Fibroblast of upper back skin (primary cell): ENCODE results near the gene IPPK.
A peak's percentile ranks its signal among the peaks of the same experiment; 100 is the strongest.
"Not testable (repeated sequence)": the region's sequence is repeated elsewhere in the genome, so short reads cannot be mapped to it uniquely, and the experiment has no call there.

ENCODE experiments used
- DNase-seq: peaks from one replicate; pipeline ENCODE4 v3.0.0-alpha.2; 2013

Gene IPPK

GRCh38 chr9:92635760-92636159 lies 34.2 kb downstream of the IPPK start:
- DNase-seq: no peak

DNA sequence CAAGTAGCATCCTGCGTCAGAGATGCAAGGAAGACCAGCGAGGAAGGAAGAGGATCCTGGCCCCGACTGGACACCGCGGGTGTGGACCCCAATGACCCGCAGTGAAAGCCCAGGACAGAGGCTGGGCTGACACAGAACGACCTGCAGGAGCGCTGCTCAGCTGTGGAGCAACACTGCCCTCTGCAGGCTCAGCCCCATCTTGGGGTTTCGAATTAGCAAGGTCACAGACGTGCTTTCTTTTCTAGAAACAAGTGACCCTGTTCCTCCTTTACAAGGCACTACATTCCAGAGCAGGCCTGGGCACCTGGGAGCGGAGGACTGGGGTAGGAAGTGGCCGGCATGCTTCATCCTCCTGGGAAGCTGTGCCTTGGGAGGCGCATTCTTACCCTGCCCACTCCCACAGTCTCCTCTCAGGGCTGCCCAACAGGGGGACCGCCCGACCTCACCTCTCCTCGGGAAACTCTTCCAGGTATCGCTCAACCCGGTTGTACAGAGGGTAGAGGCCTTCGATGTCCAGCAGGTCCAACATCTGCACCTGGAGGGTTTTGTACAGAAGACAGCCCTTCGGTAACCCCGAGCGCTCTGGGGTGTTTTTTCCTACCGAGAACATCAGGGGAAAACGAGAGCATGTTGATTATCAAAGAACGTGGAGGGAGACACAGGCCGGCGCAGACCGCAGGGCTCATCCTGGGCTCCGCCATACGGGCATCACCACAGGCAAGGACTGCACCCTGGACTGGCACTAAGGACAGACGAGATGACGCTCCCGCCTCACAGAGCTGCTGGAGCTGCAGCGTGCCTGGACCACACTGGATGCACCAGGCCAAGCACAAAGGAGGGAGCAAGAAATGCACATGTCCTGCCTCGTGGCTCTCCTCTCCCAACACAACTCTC lies 35.0 kb downstream of the IPPK start:
- peak; percentile 64 for DNase-seq

DNA sequence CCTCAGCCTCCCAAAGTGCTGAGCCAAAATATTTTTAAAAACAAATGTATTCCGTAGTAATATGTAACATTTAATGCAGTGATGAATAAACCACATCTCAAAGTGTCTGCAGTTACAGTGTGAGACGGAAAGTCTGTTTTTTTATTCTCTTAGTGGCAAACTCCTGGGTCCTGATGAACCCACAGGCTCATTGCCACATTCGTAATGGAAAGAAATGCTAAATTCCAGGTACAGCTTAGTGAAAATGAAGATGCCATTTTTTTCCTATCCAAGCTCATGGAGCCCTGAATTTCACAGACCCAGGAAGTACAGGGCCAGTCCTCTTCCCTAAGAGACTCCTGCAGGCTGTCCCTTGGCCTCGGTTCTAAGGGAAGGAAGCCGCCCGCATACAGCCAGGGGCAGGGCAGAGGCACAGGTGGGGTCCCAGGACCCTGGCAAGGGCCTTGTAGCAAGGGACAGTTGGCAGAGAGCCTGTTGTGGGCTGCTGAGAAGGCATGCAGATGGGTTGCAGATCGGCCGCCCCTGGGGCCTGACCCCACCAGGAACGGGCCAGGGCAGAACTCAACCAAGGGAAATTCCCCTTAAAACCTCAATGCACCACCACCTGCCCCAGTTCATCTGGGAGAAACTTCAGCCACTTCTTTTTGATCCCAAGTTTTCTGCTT lies 36.2 kb downstream of the IPPK start:
- DNase-seq: no peak

GRCh38 chr9:92632641-92633040 lies 37.3 kb downstream of the IPPK start:
- DNase-seq: no peak

DNA sequence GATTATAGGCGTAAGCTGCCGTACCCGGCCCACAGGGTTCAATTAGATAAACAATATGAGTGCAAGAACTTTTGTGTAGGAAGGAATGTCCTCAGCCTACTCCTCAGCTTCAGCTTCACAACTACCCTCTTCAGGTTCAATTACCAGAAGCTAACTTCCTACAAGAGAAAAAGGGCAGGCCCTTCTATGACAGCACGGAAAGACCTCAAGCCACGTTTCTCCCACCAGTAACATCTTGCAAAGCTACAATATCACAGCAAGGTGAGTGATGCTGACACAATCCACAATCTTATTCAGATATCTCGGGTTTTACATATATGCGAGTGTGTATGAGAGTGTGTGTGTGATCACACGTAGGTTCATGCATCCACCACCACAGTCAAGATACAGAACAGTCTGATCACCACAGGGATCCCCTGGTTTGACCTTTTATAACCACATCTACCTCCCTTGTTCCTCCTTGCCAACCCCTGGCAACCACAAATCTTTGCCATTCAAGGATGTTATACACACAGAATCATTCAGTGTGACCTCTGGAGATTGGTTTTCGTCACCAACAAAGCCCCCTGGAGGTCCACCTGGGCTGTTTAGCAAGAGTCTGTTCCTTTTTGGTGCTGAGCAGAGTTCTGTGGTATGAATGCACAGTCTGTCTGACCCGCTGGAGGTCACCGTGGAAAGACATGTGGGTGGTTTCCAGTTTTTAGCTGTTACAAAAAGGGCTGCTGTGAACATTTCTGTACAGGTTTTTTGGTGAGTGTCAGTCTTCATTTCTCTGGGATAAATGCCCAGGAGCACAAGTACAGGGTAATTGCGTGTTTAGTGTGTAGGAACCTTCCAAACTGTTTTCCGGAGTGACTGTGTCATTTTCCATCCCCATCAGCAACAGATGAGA lies 38.2 kb downstream of the IPPK start:
- no peak for DNase-seq

- no peak for DNase-seq
Measured at GRCh38 chr9:92627651-92628050, 42.3 kb downstream of the IPPK start.

GRCh38 chr9:92626484-92626883 lies 43.4 kb downstream of the IPPK start:
- no peak for DNase-seq

GRCh38 chr9:92623936-92624335 lies 46.0 kb downstream of the IPPK start:
- not testable (repeated sequence) for DNase-seq

DNA sequence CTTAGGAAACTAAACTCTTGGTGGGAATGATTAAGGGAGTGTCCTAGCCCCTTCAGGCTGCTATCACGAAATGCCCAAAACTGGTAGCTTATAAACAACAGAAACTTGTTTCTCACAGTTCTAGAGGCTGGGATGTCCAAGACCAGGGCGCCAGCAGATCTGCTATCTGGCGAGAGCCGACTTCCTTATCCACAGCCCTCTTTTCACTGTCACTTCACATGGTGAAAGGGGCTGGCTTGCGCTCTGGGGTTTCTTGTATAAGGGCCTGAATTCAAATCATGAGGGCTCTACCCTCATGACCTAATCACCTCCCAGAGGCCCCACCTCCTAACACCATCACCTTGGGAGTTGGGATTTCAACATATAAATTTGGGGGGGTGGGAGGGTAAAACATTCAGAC lies 49.1 kb downstream of the IPPK start:
- DNase-seq: no peak

DNA sequence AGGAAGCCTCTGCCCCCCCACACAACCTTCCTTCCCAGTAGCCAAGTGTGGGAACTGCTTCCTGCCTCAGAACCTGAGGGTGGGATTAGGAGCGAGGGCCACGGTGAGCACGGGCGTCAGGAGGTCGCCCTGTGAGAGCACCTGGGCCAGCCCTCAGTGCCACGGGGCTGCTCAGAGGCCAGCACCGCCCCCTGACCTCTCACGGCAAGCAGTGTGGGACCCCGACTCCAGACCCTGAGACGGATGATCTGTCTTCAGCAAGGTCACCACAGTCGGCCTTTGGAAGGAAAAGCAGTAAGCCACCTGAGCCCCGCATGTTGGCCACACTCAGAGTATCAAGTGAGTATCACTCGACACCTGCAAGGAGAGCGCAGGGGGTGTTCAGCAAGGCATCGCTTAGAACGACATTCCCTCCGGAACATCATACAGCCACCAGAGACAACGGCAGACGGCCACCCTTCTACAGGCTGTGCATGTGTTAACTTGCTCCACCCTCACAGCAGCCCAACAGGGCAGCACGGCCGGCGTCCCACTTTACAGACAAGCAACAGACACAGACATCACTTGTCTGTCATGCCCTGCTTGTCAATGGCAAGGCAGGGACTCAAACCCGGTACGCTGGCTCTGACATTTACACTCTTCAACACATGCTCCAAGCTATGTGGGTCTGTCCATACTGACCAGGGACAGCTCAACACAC lies 50.2 kb downstream of the IPPK start:
- DNase-seq: no peak

DNA sequence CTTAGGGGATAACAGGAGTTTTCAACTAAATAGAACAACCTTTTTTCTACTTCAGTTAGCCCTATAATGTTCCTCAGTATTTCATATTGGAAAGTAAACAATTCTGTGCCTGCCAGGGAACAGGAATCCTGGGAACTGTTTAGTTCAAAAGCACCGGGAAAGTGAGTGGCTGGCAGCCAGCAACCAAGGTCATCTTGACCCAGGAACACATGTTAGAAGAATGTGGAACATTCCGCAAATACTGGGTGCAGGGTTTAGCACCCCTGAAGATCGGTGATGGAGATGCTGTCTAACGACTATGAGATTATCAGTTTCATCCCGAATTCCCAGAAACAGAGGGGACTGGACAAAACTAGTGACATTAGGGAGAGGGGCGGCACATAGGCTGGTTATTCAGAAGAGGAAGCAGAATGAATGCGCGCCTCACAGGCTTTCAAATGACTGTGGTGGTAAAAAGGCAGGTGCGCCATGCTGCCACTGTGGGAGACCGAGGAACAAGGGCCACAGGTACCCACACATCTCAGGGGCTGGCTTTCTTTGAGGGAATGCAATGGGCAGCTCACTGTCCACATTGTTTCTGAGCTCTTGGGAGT lies 51.2 kb downstream of the IPPK start:
- no peak for DNase-seq

GRCh38 chr9:92617951-92618510 lies 51.9 kb downstream of the IPPK start:
- no peak for DNase-seq

DNA sequence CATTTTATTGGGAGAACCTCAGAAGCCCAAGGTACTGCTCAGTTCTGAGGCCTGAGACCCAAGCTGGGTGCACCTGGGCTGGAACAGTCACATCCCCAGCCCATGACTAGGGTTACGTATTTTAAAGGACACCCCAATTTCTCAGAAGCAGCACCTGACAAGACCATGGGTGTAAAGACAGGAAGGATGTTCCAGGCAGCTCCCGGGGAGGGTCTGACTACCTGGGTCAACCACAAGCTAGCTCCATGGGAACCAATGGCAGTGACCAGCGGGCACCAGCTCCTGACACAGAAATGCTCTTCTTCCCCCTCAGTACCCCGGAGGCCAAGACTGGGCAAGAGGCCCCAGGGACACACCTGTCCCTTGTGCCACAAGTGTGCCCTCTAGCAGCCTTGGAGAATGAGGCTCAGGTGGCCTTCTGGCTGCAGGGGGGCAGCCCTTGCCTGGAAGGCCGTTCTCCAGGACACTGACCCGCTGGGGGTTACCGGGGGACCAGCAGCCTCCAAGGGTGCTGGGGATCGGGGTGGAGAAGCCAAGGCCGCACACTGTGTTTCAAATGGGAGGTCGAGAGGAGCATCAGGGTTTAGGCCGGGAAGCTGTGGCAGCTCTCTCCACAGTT lies 52.6 kb downstream of the IPPK start:
- no peak for DNase-seq

- DNase-seq: no peak
Measured at GRCh38 chr9:92616655-92617111, 53.2 kb downstream of the IPPK start.

- DNase-seq: no peak
Measured at GRCh38 chr9:92616199-92616641, 53.7 kb downstream of the IPPK start.

DNA sequence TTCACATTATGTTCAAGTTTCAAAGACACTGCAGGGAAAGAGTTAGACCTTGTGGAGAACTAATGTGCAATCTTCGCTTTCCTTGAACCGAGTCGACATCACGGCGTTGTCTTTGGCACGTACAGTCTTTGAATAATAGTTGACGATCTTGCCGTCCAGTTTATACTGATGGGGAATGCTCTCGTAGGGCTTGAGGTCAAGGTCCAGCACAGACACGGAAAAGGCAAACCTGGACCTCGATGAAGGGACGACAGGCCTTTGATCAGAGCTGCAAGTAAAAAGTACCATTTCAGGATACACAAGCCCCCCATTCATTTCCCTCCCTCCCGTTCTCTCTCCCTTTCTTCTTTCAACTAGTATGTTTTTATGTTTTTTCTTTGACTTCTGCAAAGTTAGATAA lies 54.1 kb downstream of the IPPK start:
- DNase-seq: no peak

DNA sequence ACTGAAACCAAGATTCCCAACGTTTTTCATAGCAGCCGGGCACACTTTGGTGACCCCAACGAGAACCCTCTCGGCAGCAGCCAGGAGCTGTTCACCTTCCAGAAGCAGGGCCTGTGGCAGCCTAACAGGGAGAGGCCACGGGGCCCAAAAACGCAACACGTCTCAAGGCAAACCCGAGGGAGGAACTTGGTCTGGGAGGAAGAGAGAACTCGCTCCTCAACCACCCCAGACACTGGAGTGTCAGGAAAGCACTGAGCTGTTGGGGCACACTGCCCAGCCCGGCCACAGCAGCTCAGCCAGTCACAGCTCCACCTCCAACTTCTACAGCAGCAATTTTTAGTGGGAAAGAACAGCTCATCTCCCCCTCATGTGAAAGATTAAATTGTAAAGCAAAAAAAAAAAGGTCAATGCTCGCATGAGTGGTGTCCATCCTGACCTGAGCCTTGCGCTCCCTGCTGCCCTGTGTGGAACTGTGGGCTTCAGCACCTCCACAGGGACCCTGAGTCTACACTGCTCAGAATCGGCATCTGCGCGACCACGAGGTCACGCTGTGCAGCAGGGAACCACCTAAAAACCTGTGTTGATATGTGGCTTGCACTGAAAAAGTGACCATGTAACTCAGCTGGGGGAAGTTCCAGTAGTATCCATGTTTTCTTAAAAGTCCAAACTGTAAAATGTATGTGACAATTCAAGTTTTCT lies 55.0 kb downstream of the IPPK start:
- DNase-seq: no peak

GRCh38 chr9:92614123-92614510 lies 55.8 kb downstream of the IPPK start:
- DNase-seq: no peak

DNA sequence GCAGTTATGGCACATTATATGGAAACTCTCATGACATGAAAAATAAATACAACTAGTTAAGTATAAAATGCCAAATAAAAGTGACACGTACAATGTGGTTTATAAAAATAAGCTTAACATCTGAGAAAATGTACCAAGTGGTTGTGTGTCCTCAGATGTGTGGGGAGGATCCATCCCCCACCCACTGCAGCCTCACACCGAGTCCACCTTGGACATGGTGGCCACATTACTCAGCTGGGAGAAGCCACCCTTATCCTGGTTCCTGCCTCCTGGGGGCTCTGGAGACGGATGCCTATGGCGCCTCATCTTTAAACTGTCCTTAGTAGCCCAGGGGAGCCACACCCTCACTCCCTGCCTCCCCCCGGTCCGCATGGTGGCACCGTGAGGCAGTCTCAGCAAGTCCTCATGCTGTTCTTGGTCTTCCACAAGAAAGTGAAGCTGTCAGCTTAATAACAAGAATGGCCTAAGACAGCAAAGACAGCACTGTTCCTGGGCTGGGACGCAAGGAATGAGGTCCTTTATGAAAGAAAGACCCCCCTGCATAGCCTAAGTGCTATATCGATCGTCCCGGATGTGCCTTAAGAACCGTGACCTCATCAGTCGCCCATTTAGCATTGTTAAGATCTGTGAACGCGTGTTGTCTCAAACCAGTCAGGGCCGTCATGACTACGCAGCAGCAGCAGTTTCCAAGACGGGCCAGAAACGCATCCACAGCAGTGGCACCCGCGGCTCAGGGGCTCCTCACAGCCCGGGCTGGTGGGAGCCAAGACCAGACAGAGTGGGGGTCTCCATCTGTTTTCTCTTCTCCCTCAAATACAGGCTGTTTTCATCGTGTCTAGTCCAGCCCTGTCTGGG lies 56.4 kb downstream of the IPPK start:
- no peak for DNase-seq

DNA sequence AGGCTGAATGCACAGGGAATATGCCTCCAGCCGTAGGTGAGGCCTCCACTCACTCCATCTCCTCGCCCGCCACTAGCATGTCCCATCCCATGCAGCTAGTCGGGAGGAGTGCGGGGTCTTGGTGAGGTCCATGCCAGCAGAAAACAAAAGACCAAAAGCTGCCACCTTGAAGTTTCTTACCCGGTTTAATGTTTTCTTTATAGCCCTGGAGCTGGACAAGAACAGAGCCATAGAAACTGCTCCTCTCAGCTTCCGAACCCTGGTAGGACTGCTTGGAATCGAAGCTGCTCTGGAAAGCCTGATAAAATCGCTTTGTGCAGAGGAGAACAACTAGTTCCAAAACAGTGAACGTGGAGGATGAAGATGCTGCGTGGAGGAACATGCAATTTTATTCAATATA lies 57.1 kb downstream of the IPPK start:
- no peak for DNase-seq
